ENCODE data around the gene MAP4. TPM values are rescaled to one million over a fixed set of nuclear protein-coding genes. Genes with fewer than 3 reads are reported as not detected.

Gene MAP4
- polyA plus RNA-seq, 1 donor from 2014 or later, result 186 TPM

DNA sequence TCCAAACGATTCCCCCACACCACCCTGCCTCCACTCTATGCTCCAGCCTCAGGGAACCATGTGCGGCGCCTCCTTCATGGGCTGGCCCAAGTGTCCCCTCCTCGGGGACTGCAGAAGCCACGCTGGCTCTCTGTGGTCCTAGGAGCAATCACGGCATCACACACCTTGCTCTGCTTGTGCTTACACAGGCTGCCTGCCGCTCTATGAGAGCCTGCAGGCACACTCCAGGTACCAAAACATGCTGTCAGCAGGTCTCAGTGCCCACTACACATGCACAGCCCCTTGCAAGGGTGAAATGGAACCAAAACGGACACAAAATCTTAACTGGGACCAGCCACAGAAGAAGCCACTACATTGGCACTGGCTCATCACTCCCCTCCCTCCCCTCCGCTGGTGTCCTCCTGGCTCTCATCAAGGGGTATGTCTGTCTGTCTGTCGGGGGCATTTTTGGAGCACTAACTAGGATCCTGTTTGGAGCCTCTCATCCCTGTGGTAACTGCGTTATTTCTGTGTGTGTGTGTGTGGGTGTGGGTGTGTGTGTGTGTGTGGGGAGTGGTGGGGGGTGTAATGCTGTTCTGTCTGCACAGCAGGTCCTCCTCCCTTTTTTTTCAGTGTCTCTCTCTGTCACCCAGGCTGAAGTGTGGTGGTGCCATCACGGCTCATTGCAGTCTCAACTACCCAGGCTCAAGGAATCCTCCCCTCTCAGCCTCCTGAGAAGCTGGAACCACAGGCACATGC is 152.7 kb downstream of the MAP4 start:
- Histone ChIP-seq H3K9me2 (ENCODE audit: insufficient read depth, low read length) (no peaks in the 10 kb centered on the region), H3K36me3 (ENCODE audit: insufficient read depth, low read length) (peaks cover 4% of the 10 kb centered on the region), H3K4me3 (ENCODE audit: low read length) (no peak overlapping the region), H3K27me3 (ENCODE audit: insufficient read depth, low read depth, low read length) (no peaks in the 10 kb centered on the region), H3K79me2 (replicated peaks; ENCODE audit: insufficient read depth, low read length) (no peaks in the 10 kb centered on the region), H3K9ac (ENCODE audit: low read length) (no peak overlapping the region), H3K27ac (ENCODE audit: low read length) (no peak overlapping the region), H3K4me2 (ENCODE audit: low read length) (no peak overlapping the region), H4K20me1 (ENCODE audit: insufficient read depth) (no peaks in the 10 kb centered on the region), H3K9me3 (ENCODE audit: low read length) (no peaks in the 10 kb centered on the region), H3F3A (ENCODE audit: insufficient read depth, low read length, poor library complexity, severe bottlenecking) (no peaks in the 10 kb centered on the region), H2AFZ (ENCODE audit: low read depth, low read length) (no peak overlapping the region)
- TF ChIP-seq EZH2 (IDR thresholded peaks at IDR 0.05; ENCODE audit: borderline replicate concordance, insufficient read depth, low read length, poor library complexity, severe bottlenecking) (no peak), EP300 (conservative IDR thresholded peaks at IDR 0.05; ENCODE audit: poor library complexity, severe bottlenecking) (no peak), RAD21 (conservative IDR thresholded peaks at IDR 0.05) (no peak), MXI1 (conservative IDR thresholded peaks at IDR 0.05; ENCODE audit: poor library complexity, severe bottlenecking) (no peak), TAF1 (IDR thresholded peaks at IDR 0.05; ENCODE audit: low read depth) (no peak), SMC3 (conservative IDR thresholded peaks at IDR 0.05; ENCODE audit: poor library complexity) (no peak), POLR2AphosphoS5 (IDR thresholded peaks at IDR 0.05) (no peak)
- TF ChIP-seq, protein P1, sequence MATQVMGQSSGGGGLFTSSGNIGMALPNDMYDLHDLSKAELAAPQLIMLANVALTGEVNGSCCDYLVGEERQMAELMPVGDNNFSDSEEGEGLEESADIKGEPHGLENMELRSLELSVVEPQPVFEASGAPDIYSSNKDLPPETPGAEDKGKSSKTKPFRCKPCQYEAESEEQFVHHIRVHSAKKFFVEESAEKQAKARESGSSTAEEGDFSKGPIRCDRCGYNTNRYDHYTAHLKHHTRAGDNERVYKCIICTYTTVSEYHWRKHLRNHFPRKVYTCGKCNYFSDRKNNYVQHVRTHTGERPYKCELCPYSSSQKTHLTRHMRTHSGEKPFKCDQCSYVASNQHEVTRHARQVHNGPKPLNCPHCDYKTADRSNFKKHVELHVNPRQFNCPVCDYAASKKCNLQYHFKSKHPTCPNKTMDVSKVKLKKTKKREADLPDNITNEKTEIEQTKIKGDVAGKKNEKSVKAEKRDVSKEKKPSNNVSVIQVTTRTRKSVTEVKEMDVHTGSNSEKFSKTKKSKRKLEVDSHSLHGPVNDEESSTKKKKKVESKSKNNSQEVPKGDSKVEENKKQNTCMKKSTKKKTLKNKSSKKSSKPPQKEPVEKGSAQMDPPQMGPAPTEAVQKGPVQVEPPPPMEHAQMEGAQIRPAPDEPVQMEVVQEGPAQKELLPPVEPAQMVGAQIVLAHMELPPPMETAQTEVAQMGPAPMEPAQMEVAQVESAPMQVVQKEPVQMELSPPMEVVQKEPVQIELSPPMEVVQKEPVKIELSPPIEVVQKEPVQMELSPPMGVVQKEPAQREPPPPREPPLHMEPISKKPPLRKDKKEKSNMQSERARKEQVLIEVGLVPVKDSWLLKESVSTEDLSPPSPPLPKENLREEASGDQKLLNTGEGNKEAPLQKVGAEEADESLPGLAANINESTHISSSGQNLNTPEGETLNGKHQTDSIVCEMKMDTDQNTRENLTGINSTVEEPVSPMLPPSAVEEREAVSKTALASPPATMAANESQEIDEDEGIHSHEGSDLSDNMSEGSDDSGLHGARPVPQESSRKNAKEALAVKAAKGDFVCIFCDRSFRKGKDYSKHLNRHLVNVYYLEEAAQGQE (IDR thresholded peaks at IDR 0.05; ENCODE audit: borderline replicate concordance), result no peak
- TF ChIP-seq, protein P2, sequence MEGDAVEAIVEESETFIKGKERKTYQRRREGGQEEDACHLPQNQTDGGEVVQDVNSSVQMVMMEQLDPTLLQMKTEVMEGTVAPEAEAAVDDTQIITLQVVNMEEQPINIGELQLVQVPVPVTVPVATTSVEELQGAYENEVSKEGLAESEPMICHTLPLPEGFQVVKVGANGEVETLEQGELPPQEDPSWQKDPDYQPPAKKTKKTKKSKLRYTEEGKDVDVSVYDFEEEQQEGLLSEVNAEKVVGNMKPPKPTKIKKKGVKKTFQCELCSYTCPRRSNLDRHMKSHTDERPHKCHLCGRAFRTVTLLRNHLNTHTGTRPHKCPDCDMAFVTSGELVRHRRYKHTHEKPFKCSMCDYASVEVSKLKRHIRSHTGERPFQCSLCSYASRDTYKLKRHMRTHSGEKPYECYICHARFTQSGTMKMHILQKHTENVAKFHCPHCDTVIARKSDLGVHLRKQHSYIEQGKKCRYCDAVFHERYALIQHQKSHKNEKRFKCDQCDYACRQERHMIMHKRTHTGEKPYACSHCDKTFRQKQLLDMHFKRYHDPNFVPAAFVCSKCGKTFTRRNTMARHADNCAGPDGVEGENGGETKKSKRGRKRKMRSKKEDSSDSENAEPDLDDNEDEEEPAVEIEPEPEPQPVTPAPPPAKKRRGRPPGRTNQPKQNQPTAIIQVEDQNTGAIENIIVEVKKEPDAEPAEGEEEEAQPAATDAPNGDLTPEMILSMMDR (IDR thresholded peaks at IDR 0.05; ENCODE audit: poor library complexity, severe bottlenecking), result no peak

DNA sequence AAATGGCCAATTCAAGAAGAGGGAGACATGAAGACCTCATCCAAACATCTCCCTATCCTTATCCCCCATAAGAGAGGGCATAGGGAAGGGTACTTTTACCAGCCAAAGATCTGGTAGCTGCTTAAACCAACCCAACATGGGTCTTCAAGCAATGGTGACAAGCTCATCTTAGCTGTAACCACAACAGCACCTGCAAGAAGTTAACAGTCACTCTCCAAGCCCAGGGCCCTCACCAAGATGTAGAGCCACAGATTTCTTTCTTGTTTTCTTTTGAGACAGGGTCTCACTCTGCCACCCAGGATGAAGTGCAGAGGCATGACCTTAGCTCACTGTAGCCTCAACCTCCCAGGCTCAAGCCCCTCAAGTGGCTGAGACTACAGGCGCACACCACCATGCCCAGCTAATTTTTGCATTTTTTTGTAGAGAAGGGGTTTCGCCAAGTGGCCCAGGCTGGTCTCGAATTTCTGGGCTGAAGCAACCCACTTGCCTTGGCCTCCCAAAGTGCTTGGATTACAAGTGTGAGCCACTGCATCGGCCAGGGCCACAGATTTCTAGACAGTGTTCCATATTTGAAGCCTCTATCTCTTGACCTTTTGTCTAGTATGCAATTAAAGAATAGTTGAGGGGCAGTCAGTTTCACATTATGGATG is 156.1 kb downstream of the MAP4 start:
- Histone ChIP-seq H3K36me3 (ENCODE audit: insufficient read depth, low read length) (peaks cover 5% of the 10 kb centered on the region), H3K9me2 (ENCODE audit: insufficient read depth, low read length) (no peaks in the 10 kb centered on the region), H3K4me2 (ENCODE audit: low read length) (no peak overlapping the region), H3K27ac (ENCODE audit: low read length) (no peak overlapping the region), H3K79me2 (replicated peaks; ENCODE audit: insufficient read depth, low read length) (no peaks in the 10 kb centered on the region), H2AFZ (ENCODE audit: low read depth, low read length) (no peak overlapping the region), H3K9ac (ENCODE audit: low read length) (no peak overlapping the region), H3K9me3 (ENCODE audit: low read length) (no peaks in the 10 kb centered on the region), H3K27me3 (ENCODE audit: insufficient read depth, low read depth, low read length) (no peaks in the 10 kb centered on the region), H3F3A (ENCODE audit: insufficient read depth, low read length, poor library complexity, severe bottlenecking) (no peaks in the 10 kb centered on the region), H3K4me3 (ENCODE audit: low read length) (no peak overlapping the region), H4K20me1 (ENCODE audit: insufficient read depth) (no peaks in the 10 kb centered on the region)
- TF ChIP-seq, protein P2 (IDR thresholded peaks at IDR 0.05; ENCODE audit: poor library complexity, severe bottlenecking), result no peak
- TF ChIP-seq EZH2 (IDR thresholded peaks at IDR 0.05; ENCODE audit: borderline replicate concordance, insufficient read depth, low read length, poor library complexity, severe bottlenecking) (no peak), RAD21 (conservative IDR thresholded peaks at IDR 0.05) (no peak), MXI1 (conservative IDR thresholded peaks at IDR 0.05; ENCODE audit: poor library complexity, severe bottlenecking) (no peak), SMC3 (conservative IDR thresholded peaks at IDR 0.05; ENCODE audit: poor library complexity) (no peak), POLR2AphosphoS5 (IDR thresholded peaks at IDR 0.05) (no peak), EP300 (conservative IDR thresholded peaks at IDR 0.05; ENCODE audit: poor library complexity, severe bottlenecking) (no peak), TAF1 (IDR thresholded peaks at IDR 0.05; ENCODE audit: low read depth) (no peak)
- TF ChIP-seq, protein P1 (IDR thresholded peaks at IDR 0.05; ENCODE audit: borderline replicate concordance), result no peak
